KG1 (cell line): ENCODE data around the gene ZBED5.
"Not testable (repeated sequence)": the region's sequence is repeated elsewhere in the genome, so short reads cannot be mapped to it uniquely, and the experiment has no call there.

Experiments
- DNase-seq: peaks from one replicate; lab custom pipeline; 2025; lab: John Stamatoyannopoulos, UW

ZBED5 gene

GRCh38 chr11:10838083-10838482, 19.8 kb downstream of the ZBED5 start:
- DNase-seq: no peak

GRCh38 chr11:10836884-10837283, 21.0 kb downstream of the ZBED5 start:
- DNase-seq: not testable (repeated sequence)

GRCh38 chr11:10829139-10829538, 28.7 kb downstream of the ZBED5 start:
- no peak for DNase-seq

- no peak for DNase-seq
These were observed 29.5 kb downstream of the ZBED5 start for GRCh38 chr11:10828402-10828801.

- no peak for DNase-seq
These were observed 33.0 kb downstream of the ZBED5 start for GRCh38 chr11:10824888-10825287.

GRCh38 chr11:10823152-10823579, 34.7 kb downstream of the ZBED5 start:
- DNase-seq: no peak

- DNase-seq: not testable (repeated sequence)
These were observed 35.4 kb downstream of the ZBED5 start for GRCh38 chr11:10822491-10822890.

GRCh38 chr11:10818594-10818993, 39.3 kb downstream of the ZBED5 start:
- DNase-seq: no peak

GRCh38 chr11:10813945-10814344, 43.9 kb downstream of the ZBED5 start:
- no peak for DNase-seq

- peak; percentile 45 for DNase-seq
These were observed 48.3 kb downstream of the ZBED5 start for GRCh38 chr11:10809373-10810160.

- DNase-seq: peak; percentile 98
These were observed 49.1 kb downstream of the ZBED5 start, which contains the start of gene EIF4G2 for GRCh38 chr11:10808553-10809372. Gene EIF4G2, minus strand, starts transcription at chr11:10808926.

GRCh38 chr11:10808235-10808552, 49.7 kb downstream of the ZBED5 start:
- DNase-seq: no peak

- peak; percentile 29 for DNase-seq
These were observed 50.2 kb downstream of the ZBED5 start for GRCh38 chr11:10807493-10808234.

GRCh38 chr11:10806206-10806605, 51.6 kb downstream of the ZBED5 start:
- DNase-seq: no peak

- no peak for DNase-seq
These were observed 52.1 kb downstream of the ZBED5 start for GRCh38 chr11:10805741-10806140.

GRCh38 chr11:10803676-10804075, 54.2 kb downstream of the ZBED5 start:
- no peak for DNase-seq
